Neural cell (in vitro differentiated cells): ENCODE data around the gene RUNX1.

Experiments
- EP300 ChIP-seq: fragments of 450-650 bp; conservative IDR thresholded peaks from 2 replicates; pipeline ENCODE4 v1.6.1; 2014; ENCODE audit warnings: antibody characterized with exemption, mild to moderate bottlenecking, moderate library complexity; ENCODE audit not compliant: poor library complexity, severe bottlenecking
- REST ChIP-seq: IDR thresholded peaks from 2 replicates; pipeline ENCODE4 v1.6.1; 2012; ENCODE audit warnings: borderline replicate concordance

DNA sequence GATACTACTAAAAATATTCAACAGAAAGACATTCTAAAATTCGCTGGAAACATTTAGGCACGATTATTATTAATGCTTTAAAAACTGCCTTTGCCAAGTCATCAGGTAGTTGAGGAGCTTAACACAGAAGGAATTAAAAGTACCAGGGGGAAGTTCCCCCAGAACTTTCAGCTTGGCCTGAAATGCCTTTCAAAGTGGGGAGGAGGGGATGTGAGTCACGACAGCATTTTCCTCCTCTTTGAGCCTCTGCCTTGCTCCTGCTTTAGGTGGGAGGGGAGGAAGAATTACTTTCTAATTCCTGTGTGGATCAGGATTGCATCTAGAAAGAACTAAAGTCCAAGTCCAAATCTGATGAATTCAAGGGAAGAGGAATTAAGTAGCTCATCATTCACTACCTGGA lies 196.7 kb downstream of the RUNX1 start:
- TF ChIP-seq EP300, result no peak
- TF ChIP-seq REST, result no peak
